Choroid plexus epithelial cell (primary cell): ENCODE measurements around the gene FMNL2.

Experiments
- DNase-seq: peaks from one replicate; pipeline ENCODE4 v3.0.0-alpha.2; 2010; ENCODE audit warnings: low read depth
- H3K4me3 ChIP-seq: 2 replicates; pipeline ENCODE4 v1.5.1; 2011; ENCODE audit warnings: low read depth, mild to moderate bottlenecking, control low read depth, low read length, moderate library complexity
- TF ChIP-seq, protein P1 (sequence below): conservative IDR thresholded peaks from 2 replicates; pipeline ENCODE4 v1.5.1; 2011; ENCODE audit warnings: low read depth, mild to moderate bottlenecking, control low read depth, inconsistent platforms, low read length, moderate library complexity

The FMNL2 gene

DNA sequence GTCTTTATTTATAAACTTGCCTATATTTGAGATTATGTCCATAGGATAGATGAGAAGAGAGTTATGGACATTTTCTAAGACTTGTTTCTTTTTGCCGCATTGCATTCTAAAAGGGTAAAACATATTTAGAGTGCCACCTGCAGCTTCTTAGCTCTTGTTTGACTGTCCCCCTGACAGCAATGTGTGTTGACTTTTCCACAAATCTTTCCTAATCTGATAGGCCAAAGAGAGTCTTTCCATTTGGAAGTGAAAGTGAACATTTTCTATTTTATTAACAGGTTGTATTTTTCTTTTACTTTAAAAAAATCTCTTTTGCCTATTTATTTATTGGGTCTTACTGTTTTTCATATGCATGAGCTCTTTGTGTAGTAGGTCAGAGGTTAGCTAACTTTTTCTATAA lies 58.4 kb downstream of the FMNL2 start:
- no peak for DNase-seq
- H3K4me3 ChIP-seq, result no peak overlapping the region
- TF ChIP-seq, protein P1, sequence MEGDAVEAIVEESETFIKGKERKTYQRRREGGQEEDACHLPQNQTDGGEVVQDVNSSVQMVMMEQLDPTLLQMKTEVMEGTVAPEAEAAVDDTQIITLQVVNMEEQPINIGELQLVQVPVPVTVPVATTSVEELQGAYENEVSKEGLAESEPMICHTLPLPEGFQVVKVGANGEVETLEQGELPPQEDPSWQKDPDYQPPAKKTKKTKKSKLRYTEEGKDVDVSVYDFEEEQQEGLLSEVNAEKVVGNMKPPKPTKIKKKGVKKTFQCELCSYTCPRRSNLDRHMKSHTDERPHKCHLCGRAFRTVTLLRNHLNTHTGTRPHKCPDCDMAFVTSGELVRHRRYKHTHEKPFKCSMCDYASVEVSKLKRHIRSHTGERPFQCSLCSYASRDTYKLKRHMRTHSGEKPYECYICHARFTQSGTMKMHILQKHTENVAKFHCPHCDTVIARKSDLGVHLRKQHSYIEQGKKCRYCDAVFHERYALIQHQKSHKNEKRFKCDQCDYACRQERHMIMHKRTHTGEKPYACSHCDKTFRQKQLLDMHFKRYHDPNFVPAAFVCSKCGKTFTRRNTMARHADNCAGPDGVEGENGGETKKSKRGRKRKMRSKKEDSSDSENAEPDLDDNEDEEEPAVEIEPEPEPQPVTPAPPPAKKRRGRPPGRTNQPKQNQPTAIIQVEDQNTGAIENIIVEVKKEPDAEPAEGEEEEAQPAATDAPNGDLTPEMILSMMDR, result no peak

DNA sequence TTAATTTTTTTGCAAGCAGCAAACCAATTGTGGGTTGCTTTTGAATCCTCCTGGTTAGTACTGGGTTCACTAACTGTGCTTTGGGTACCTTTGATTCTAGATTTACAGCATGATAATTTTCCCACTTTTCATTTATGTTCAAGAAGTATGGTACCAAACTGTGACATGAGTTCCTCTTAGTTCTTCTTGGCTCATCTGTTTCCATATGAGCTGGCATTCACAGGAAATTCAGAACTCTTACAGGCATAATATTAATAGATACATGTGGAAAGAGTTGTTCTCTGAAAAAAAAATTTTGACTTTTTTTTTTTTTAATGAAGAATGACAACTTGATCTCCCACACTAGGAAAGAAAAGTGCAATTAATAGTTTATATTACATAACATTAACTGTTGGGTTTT lies 59.4 kb downstream of the FMNL2 start:
- H3K4me3 ChIP-seq, result no peak overlapping the region
- DNase-seq, result no peak
- TF ChIP-seq, protein P1, result no peak

DNA sequence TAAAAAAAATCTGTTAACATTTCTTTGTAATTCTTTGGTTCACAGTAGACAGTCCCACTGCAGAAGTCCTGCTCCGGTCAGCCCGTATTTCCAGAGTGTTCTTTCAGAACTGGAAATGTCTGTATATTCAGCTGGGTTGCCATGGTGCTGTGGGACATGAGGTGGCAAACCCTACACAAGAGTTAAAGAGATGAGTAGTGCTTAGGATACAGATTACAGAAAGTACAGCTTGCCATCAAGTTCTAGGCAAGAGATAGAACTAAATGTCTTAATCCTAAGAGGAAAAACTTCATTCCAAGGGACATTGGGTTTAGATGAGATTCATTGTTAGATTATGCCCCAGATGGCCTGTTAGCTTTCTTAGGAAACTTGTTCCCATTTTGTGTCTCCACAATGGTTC lies 60.1 kb downstream of the FMNL2 start:
- TF ChIP-seq, protein P1, result no peak
- DNase-seq, result peak; percentile 44

DNA sequence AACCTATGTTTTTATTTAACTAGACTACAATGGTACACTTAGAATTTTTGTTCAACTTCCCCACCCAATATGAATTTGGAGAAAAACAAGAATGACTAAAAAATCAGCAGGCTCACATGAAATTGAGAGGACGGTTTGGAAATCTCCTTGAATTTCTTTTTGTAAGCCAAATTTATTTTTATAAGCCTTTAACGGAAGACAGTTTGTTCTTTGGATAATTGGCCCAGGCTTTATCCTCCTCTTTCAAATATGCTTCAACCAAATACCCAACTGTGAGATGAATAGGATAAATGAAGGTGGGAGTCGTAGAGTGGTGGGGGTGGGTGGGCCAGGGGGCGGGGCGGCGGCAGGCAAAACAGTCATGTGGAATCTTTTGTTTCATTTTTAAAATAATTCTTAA lies 60.6 kb downstream of the FMNL2 start:
- peak overlapping the region; percentile 19 for H3K4me3 ChIP-seq
- DNase-seq, result no peak
- TF ChIP-seq, protein P1, result no peak

More for the DNA sequence above, 60.1 kb downstream of the FMNL2 start:
- H3K4me3 ChIP-seq, result no peak overlapping the region

DNA sequence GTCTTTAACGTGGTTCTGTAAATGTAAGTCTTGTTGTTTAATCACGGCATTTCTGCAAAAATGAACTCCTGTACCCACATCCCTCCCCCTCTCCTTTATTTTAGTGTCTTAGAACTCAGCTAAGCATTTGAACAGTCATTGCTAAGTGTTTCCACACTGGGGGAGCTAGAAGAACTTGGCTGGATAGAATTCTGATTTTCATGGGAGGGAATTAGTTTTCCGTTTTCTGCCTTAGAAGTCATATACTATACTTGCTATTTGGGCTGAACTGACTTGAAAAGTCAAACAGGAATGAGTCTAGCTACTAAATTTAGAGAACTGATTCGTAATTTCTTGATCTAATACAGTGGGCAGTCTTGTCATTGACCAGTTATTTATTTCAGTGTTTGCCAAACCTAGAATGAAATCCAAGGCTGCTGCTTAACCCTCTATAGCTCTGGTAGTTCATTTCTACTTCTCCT lies 61.1 kb downstream of the FMNL2 start:
- TF ChIP-seq, protein P1, result no peak
- DNase-seq, result peak; percentile 19
- peak overlapping the region; percentile 19 for H3K4me3 ChIP-seq

DNA sequence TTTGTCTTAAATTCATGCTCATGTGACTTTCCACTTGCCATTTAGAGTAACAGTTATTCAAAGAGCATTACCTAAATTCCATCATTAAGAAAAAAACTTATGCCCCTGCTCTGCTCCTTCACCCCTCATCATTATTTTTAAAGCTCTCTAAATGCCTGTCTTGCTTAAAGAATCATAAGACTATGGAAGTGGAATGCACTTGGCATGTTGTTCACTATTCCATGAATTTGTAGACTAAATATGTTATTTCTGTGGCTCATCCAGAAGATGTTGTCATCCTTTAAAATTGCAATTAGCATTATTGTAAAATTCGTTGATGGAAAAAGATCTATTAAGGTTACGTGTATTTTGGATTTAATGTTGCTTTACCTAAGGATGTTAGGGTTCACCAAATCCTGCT lies 61.8 kb downstream of the FMNL2 start:
- no peak overlapping the region for H3K4me3 ChIP-seq
- TF ChIP-seq, protein P1, result no peak
- peak; percentile 31 for DNase-seq

DNA sequence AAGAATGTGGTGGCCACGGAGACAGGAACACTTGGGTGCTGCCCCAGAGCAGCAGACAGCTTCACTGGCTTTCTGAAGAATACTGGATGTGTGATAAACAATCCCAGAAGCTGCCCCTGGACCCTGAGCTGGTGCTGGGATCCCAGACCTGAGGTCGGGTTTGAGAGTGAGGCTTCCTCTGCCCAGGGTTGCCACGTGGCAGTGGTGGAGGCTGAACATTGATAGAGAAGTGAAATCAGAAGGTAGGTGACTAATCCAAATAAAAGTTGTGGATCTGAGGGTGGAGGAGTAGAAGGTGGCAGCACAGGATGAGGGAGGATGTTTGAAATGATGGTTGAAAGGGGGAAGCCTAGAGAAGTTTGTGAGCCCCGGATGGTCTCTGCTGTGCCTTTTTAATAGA lies 64.0 kb downstream of the FMNL2 start:
- H3K4me3 ChIP-seq, result no peak overlapping the region
- DNase-seq, result no peak
- TF ChIP-seq, protein P1, result no peak
